Astrocyte (in vitro differentiated cells and primary cell): Measurements from ENCODE around the gene CNTNAP2.

Experiments
- EZH2 ChIP-seq: IDR thresholded peaks from 2 replicates; pipeline ENCODE4 v1.6.1; 2012; ENCODE audit warnings: mild to moderate bottlenecking, low read length, inconsistent platforms; ENCODE audit not compliant: insufficient read depth
- TF ChIP-seq, protein P1 (sequence below): IDR thresholded peaks from 2 replicates; pipeline ENCODE4 v1.5.1; 2011; ENCODE audit warnings: low read depth, mild to moderate bottlenecking, inconsistent platforms, low read length, moderate library complexity; ENCODE audit not compliant: insufficient read depth

DNA sequence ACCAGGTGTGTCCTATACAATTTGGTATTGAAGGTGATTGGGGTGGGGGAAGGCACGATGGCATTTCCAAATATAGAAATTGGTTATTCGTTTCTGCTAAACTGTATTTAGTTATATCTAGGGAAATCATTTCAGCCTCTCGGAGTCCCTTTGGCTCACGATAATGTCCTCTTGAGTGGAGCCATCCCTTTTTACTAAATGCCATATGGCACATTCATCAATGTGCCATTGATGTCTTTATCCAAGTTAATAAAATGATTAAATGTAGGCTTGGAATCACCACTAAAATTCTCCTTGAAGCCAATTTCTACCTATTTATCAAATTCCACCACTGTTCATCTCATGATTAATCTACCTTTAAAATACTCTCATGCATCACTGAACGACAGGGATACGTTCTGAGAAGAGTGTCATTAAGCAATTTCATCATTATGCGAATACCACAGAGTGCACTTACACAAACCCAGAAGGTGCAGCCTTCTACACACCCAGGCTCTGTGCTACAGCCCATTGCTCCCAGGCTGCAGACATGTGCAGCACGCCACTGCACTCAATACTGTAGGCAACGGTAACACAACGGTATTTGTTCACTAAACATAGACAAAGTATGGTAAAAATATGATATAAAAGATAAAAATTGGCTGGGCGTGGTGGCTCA is 2254.8 kb downstream of the CNTNAP2 start:
- TF ChIP-seq, protein P1, sequence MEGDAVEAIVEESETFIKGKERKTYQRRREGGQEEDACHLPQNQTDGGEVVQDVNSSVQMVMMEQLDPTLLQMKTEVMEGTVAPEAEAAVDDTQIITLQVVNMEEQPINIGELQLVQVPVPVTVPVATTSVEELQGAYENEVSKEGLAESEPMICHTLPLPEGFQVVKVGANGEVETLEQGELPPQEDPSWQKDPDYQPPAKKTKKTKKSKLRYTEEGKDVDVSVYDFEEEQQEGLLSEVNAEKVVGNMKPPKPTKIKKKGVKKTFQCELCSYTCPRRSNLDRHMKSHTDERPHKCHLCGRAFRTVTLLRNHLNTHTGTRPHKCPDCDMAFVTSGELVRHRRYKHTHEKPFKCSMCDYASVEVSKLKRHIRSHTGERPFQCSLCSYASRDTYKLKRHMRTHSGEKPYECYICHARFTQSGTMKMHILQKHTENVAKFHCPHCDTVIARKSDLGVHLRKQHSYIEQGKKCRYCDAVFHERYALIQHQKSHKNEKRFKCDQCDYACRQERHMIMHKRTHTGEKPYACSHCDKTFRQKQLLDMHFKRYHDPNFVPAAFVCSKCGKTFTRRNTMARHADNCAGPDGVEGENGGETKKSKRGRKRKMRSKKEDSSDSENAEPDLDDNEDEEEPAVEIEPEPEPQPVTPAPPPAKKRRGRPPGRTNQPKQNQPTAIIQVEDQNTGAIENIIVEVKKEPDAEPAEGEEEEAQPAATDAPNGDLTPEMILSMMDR = no peak
- TF ChIP-seq EZH2 = no peak
